ENCODE results near the gene TENM4. TPM values are rescaled to one million over a fixed set of nuclear protein-coding genes. Genes with fewer than 3 reads are reported as not detected.
A peak's percentile ranks its signal among the peaks of the same experiment; 100 is the strongest.

Gene TENM4
- total RNA-seq, 1 donor from 2014 or later, result not detected

DNA sequence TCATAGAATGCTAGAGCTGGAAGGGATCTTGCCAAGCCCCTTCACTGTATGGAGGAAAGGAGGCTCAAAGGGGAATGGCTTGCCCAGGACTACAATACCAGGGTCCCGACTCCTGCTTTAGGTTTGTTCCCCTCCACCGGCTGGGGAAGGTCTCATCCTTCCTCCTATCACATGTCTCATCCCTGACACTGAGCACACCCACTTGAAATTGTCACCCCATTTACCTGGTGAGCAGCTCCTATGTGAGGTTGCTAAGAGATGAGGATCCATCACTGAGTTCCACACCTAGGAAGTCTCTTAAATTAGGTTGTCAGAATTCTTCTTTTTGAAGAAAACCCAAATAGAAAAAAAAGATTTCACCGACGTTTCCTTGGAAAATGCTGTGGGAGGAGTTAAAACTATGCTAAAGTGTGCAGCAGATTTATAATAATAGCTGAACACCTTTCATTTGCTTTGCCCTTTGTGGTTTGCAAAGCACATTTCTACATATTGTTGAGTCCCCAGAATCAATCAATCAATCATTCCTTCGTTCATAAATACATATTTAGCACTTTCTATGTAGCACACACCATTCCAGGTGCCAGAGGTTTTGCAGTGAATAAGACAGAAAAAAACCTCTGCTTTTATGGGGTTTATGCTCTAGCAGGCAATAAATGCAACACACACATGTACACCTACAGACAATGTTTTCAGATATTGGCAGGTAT, 91.7 kb downstream of the TENM4 start:
- DNase-seq (ENCODE audit: low read depth in 2 of 2), result no peak

DNA sequence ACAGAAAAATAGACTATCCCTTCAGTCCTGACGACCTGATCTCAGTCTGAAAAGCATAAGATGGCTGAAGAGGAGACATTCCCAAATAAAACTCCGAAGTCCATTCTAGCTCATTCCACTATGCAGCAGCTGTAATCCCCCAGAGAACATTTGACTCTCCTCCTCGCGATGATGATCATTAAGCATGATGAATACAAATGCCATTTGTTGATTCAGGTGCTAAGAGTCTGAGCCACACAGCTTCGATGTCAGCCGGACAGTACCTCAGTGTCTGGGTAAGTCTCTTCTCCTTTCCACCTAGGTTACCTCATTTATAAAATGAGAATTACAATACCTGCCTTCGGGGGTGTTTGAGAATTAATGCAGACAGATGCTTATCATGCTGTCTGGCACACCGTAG, 94.8 kb downstream of the TENM4 start:
- DNase-seq (ENCODE audit: low read depth in 2 of 2), result no peak

DNA sequence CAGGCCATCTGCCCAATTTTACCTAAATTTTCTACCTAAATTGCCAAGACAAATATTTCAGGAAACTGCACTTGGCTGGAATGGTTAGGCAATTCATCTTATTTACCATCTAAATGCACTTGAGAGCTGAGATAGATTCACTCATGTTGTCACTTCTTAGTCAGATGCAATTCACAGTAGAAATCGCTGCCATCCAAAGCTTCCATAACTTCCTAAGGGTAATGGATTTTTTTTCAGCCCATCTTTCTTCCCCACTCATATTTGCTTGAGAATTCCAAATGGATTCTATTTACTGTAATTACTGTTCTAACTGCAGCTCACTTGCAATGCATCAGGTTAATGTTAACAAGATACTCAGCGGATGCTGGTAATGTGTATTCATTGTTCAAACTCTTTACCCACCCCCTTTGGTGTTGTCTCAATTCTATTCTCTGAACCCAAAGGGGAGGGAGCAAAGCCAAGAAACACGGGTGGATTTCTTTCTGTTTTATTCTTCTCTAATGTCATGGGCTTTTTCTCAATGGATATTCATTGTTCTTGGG, 96.0 kb downstream of the TENM4 start:
- no peak for DNase-seq (ENCODE audit: low read depth in 2 of 2)

DNA sequence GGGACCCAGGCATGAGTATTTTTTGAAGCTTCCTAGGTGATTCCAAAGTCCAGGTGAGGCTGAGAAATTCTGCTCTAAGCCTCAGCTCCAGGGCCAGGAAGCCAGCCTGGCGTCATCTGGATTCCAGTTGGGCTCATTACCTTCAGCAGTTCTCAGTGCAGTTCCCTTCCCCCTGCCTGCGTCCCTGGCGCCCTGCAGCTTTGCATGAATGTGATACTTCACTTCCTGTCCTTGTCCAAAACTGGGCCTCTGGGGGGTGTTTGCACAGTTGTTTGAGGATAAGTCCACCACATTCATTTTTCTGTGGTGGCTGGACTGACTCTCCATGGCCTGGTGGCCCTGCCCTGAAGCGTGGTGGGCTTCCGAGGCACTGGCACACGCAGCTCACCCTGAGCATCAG, 98.1 kb downstream of the TENM4 start:
- DNase-seq (ENCODE audit: low read depth in 2 of 2), result no peak

DNA sequence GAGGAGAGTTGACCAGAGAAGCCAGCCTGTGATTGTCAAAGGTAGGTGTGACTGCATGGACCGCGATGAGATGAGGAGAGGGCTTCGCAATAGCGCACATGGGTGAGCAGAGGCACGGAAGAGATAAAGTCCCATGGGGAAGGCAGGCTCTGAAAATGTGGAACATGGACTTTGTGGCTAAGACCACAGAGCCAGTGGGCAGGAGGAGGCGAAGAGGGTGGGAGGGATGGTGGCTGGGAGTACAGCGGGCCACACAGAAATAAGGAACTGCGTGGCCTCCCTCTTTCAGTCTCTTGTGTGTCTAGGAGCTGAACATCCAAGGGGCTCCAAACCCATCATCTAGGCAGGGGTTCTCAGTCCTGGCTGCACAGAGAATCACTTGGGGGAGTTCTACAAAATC, 98.6 kb downstream of the TENM4 start:
- no peak for DNase-seq (ENCODE audit: low read depth in 2 of 2)

- DNase-seq (ENCODE audit: low read depth in 2 of 2), result no peak
Measured at GRCh38 chr11:79340535-79340934, 100.3 kb downstream of the TENM4 start.

- DNase-seq (ENCODE audit: low read depth in 2 of 2), result no peak
Measured at GRCh38 chr11:79336797-79337517, 103.9 kb downstream of the TENM4 start.

- DNase-seq (ENCODE audit: low read depth in 2 of 2), result no peak
Measured at GRCh38 chr11:79335681-79336080, 105.1 kb downstream of the TENM4 start.

- no peak for DNase-seq (ENCODE audit: low read depth in 2 of 2)
Measured at GRCh38 chr11:79333355-79333754, 107.5 kb downstream of the TENM4 start.

- DNase-seq (ENCODE audit: low read depth in 2 of 2), result no peak
Measured at GRCh38 chr11:79332017-79332416, 108.8 kb downstream of the TENM4 start.

- DNase-seq (ENCODE audit: low read depth in 2 of 2), result no peak
Measured at GRCh38 chr11:79331203-79331901, 109.5 kb downstream of the TENM4 start.

DNA sequence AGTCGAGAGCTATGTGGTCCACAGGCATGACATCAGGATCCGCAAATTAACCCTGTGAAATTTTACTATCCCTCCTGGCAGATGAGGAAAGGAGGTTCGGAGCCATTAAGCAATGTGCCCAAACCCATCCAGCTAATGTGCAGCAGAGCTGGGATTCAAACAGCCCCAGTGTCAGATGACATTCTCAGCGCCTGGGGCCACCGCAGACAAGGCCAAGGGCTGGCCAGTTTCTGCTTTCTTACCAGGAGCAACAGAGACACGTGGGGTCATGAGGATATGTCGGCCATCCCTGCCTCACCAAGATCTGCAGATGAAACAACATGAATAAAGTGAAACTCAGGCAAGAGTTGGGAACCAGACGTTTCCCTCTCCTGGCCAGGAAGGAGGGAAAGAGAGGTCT, 110.2 kb downstream of the TENM4 start:
- DNase-seq (ENCODE audit: low read depth in 2 of 2), result no peak

- no peak for DNase-seq (ENCODE audit: low read depth in 2 of 2)
Measured at GRCh38 chr11:79329561-79329960, 111.3 kb downstream of the TENM4 start.

GRCh38 chr11:79328402-79328801, 112.4 kb downstream of the TENM4 start:
- no peak for DNase-seq (ENCODE audit: low read depth in 2 of 2)

- DNase-seq (ENCODE audit: low read depth in 2 of 2), result no peak
Measured at GRCh38 chr11:79325851-79326250, 115.0 kb downstream of the TENM4 start.

DNA sequence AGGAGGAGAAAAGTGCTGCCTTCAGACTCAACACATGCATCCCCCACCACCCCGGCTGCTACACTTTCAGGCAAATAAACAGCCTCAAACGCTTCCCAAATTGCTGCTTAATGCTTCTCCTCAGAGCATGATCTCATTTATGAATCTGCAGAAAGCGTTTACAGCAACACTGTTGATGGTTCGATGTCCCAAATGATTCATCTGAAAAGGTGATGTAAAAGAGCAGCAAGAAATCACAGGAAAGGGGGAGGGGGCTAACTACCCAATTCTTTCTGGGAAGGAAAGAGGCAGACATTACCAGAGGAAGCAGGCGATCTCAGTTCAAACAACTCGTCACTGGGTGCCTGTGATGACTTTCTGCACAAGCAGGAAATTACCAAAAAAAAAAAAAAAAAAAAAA, 119.6 kb downstream of the TENM4 start:
- no peak for DNase-seq (ENCODE audit: low read depth in 2 of 2)

GRCh38 chr11:79314906-79315689, 125.7 kb downstream of the TENM4 start:
- DNase-seq (ENCODE audit: low read depth in 2 of 2), result peak in 1 of 2 donors; percentile 5

- DNase-seq (ENCODE audit: low read depth in 2 of 2), result no peak
Measured at GRCh38 chr11:79313530-79313913, 127.3 kb downstream of the TENM4 start.

- no peak for DNase-seq (ENCODE audit: low read depth in 2 of 2)
Measured at GRCh38 chr11:79312617-79313529, 128.0 kb downstream of the TENM4 start.

GRCh38 chr11:79311461-79311860, 129.4 kb downstream of the TENM4 start:
- DNase-seq (ENCODE audit: low read depth in 2 of 2), result no peak

Data from lung microvascular endothelial cell (primary cell).